GM23338 (cell line): ENCODE results near the gene MTX2. TPM values are rescaled to one million over a fixed set of nuclear protein-coding genes. Genes with fewer than 3 reads are reported as not detected.

Experiments
- ATAC-seq: fragments of 200-7000 bp; cut with Tn5 transposase; 3 replicates; pipeline ENCODE4 v1.9.1; 2020
- DNase-seq: peaks from one replicate; pipeline ENCODE4 v3.0.0-alpha.2; 2015; ENCODE audit warnings: low spot score
- H2AFZ ChIP-seq: fragments of 200-600 bp; sonication (generic); 2 replicates; pipeline ENCODE4 v1.8.0; 2016; ENCODE audit warnings: antibody characterized with exemption, mild to moderate bottlenecking, moderate library complexity
- H3F3A ChIP-seq: fragments of 200-600 bp; sonication (generic); replicated peaks from 2 replicates; pipeline ENCODE4 v1.8.0; 2017; ENCODE audit warnings: antibody characterized with exemption, mixed run types, low read depth
- H3K27ac ChIP-seq: fragments of 200-600 bp; sonication (generic); 2 replicates; pipeline ENCODE4 v1.6.1; 2016; ENCODE audit warnings: low read depth
- H3K27me3 ChIP-seq: fragments of 200-600 bp; sonication (generic); 2 replicates; pipeline ENCODE4 v1.8.0; 2016; ENCODE audit warnings: mild to moderate bottlenecking, mixed run types, moderate library complexity; ENCODE audit not compliant: insufficient read depth
- H3K36me3 ChIP-seq: fragments of 200-600 bp; sonication (generic); 2 replicates; pipeline ENCODE4 v1.8.0; 2016; ENCODE audit warnings: mild to moderate bottlenecking; ENCODE audit not compliant: insufficient read depth
- H3K4me1 ChIP-seq: fragments of 200-600 bp; sonication (generic); 2 replicates; pipeline ENCODE4 v1.8.0; 2016; ENCODE audit warnings: mild to moderate bottlenecking, moderate library complexity; ENCODE audit not compliant: insufficient read depth
- H3K4me2 ChIP-seq: fragments of 200-600 bp; sonication (generic); 2 replicates; pipeline ENCODE4 v1.7.1; 2017; ENCODE audit warnings: mixed run types
- H3K4me3 ChIP-seq: fragments of 200-600 bp; sonication (generic); 2 replicates; pipeline ENCODE4 v1.6.1; 2016; ENCODE audit warnings: mixed run types
- H3K79me2 ChIP-seq: fragments of 200-600 bp; sonication (generic); replicated peaks from 2 replicates; pipeline ENCODE4 v1.8.0; 2017; ENCODE audit warnings: mild to moderate bottlenecking; ENCODE audit not compliant: insufficient read depth
- H3K9me2 ChIP-seq: fragments of 200-600 bp; sonication (generic); 2 replicates; pipeline ENCODE4 v1.8.0; 2017; ENCODE audit not compliant: insufficient read depth
- H4K20me1 ChIP-seq: fragments of 200-600 bp; sonication (generic); replicated peaks from 2 replicates; pipeline ENCODE4 v1.8.0; 2017; ENCODE audit warnings: mild to moderate bottlenecking; ENCODE audit not compliant: insufficient read depth
- H3K27ac Mint-ChIP-seq: 2 replicates; pipeline ENCODE4 v1.8.0; 2020; ENCODE audit warnings: inconsistent platforms, mild to moderate bottlenecking, moderate library complexity, mixed read lengths
- H3K27me3 Mint-ChIP-seq: 3 replicates; pipeline ENCODE4 v1.8.0; 2022; ENCODE audit warnings: low read depth, mild to moderate bottlenecking, moderate library complexity, mixed read lengths, inconsistent platforms; ENCODE audit not compliant: insufficient read depth, poor library complexity
- H3K36me3 Mint-ChIP-seq: 3 replicates; pipeline ENCODE4 v1.8.0; 2021; ENCODE audit warnings: low read depth, mild to moderate bottlenecking, inconsistent platforms, moderate library complexity, mixed read lengths
- H3K4me1 Mint-ChIP-seq: 3 replicates; pipeline ENCODE4 v1.8.0; 2020; ENCODE audit warnings: mild to moderate bottlenecking, inconsistent platforms, mixed read lengths
- H3K4me3 Mint-ChIP-seq: 3 replicates; pipeline ENCODE4 v1.8.0; 2021; ENCODE audit warnings: moderate library complexity, mild to moderate bottlenecking, inconsistent platforms, mixed read lengths
- H3K9me3 Mint-ChIP-seq: 3 replicates; pipeline ENCODE4 v1.8.0; 2020; ENCODE audit warnings: moderate library complexity, mild to moderate bottlenecking, inconsistent platforms, mixed read lengths
- EZH2 ChIP-seq: fragments of 200-600 bp; sonication (generic); IDR thresholded peaks from one replicate; pipeline ENCODE4 v1.8.0; 2017; ENCODE audit warnings: antibody characterized with exemption, mild to moderate bottlenecking, low read depth; ENCODE audit not compliant: unreplicated experiment
- EZH2phosphoT487 ChIP-seq: fragments of 200-600 bp; sonication (generic); IDR thresholded peaks from one replicate; pipeline ENCODE4 v1.8.1; 2018; ENCODE audit warnings: antibody characterized with exemption; ENCODE audit not compliant: unreplicated experiment
- NANOG ChIP-seq: IDR thresholded peaks from 2 replicates; pipeline ENCODE4 v1.6.1; 2016; ENCODE audit warnings: antibody characterized with exemption, borderline replicate concordance
- ZNF462 ChIP-seq: fragments of 250-450 bp; sonication (Bioruptor Pico); IDR thresholded peaks from 2 replicates; pipeline ENCODE4 v1.5.0; 2020; ENCODE audit warnings: mild to moderate bottlenecking, moderate library complexity
- polyA plus RNA-seq: library from polyadenylated mRNA; unstranded; fragments of >200 nt; fragmentation: Nextera tagmentation; extraction: Ambion mirVana; gene quantifications from 2 replicates; pipeline ENCODE4 v1.2.1, GENCODE V29; 2016
- total RNA-seq: library from RNA; depleted of rRNA; stranded (reverse); fragments of >200 nt; shearing (Covaris generic); gene quantifications from 2 replicates; pipeline ENCODE4 v1.2.3, GENCODE V29; 2014
- TF ChIP-seq, protein P1 (sequence below): IDR thresholded peaks from 2 replicates; pipeline ENCODE4 v1.6.1; 2016; ENCODE audit warnings: antibody characterized with exemption

Gene MTX2
- total and polyA plus RNA-seq, 2 experiments from 2014 or later = 37.5 to 81.7 TPM

GRCh38 chr2:176331646-176332045 is 62.4 kb downstream of the MTX2 start:
- H2AFZ ChIP-seq = no peak overlapping the region
- no peak for TF ChIP-seq EZH2phosphoT487
- TF ChIP-seq, protein P1, sequence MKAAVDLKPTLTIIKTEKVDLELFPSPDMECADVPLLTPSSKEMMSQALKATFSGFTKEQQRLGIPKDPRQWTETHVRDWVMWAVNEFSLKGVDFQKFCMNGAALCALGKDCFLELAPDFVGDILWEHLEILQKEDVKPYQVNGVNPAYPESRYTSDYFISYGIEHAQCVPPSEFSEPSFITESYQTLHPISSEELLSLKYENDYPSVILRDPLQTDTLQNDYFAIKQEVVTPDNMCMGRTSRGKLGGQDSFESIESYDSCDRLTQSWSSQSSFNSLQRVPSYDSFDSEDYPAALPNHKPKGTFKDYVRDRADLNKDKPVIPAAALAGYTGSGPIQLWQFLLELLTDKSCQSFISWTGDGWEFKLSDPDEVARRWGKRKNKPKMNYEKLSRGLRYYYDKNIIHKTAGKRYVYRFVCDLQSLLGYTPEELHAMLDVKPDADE = no peak
- no peak for TF ChIP-seq NANOG
- TF ChIP-seq EZH2 = no peak
- TF ChIP-seq ZNF462 (CRISPR knock-in tag) = no peak
- peak; percentile 39 for ATAC-seq
- H3K36me3 Mint-ChIP-seq = peaks cover 6% of the 10 kb centered on the region; the same call in 1 of the 3 replicates
- H3K4me2 ChIP-seq = peak overlapping the region; percentile 8; the same call in 1 of the 2 replicates
- peaks cover 33% of the 10 kb centered on the region for H3K4me1 Mint-ChIP-seq
- no peak overlapping the region for H3K27ac ChIP-seq
- no peak overlapping the region for H3K4me3 ChIP-seq
- DNase-seq = no peak
- no peaks in the 10 kb centered on the region for H3K27me3 ChIP-seq
- H3K27me3 Mint-ChIP-seq = no peaks in the 10 kb centered on the region
- H4K20me1 ChIP-seq = no peaks in the 10 kb centered on the region
- H3K27ac Mint-ChIP-seq = peak overlapping the region; percentile 32; the same call in 1 of the 2 replicates
- peaks cover 25% of the 10 kb centered on the region for H3K4me1 ChIP-seq
- H3K9me2 ChIP-seq = no peaks in the 10 kb centered on the region
- no peaks in the 10 kb centered on the region for H3K36me3 ChIP-seq
- no peaks in the 10 kb centered on the region for H3K9me3 Mint-ChIP-seq
- H3K79me2 ChIP-seq = no peaks in the 10 kb centered on the region
- no peaks in the 10 kb centered on the region for H3F3A ChIP-seq
- peak overlapping the region; percentile 20 for H3K4me3 Mint-ChIP-seq
